Measurements from ENCODE around the gene DSTN. TPM values are rescaled to one million over a fixed set of nuclear protein-coding genes. Genes with fewer than 3 reads are reported as not detected.

The DSTN gene
- total RNA-seq, 1 donor from 2014 or later, result 233 TPM

- Mint-ChIP-seq H3K4me3 (ENCODE audit: unreplicated experiment) (no peak overlapping the region), H3K36me3 (ENCODE audit: unreplicated experiment) (no peaks in the 10 kb centered on the region), H3K4me1 (ENCODE audit: low read depth, unreplicated experiment) (peaks cover 6% of the 10 kb centered on the region), H3K27ac (ENCODE audit: unreplicated experiment) (no peak overlapping the region), H3K27me3 (ENCODE audit: unreplicated experiment) (peaks cover 8% of the 10 kb centered on the region), H3K9me3 (ENCODE audit: unreplicated experiment) (peaks cover 5% of the 10 kb centered on the region)
- TF ChIP-seq CTCF (IDR thresholded peaks at IDR 0.05; ENCODE audit: partially characterized antibody, unreplicated experiment), result peak; percentile 75
- DNase-seq, result peak; percentile 79
Measured at GRCh38 chr20:17617212-17617867, 47.5 kb downstream of the DSTN start.

- Mint-ChIP-seq H3K27me3 (ENCODE audit: unreplicated experiment) (peaks cover 6% of the 10 kb centered on the region), H3K4me3 (ENCODE audit: unreplicated experiment) (no peak overlapping the region), H3K4me1 (ENCODE audit: low read depth, unreplicated experiment) (peaks cover 6% of the 10 kb centered on the region), H3K27ac (ENCODE audit: unreplicated experiment) (no peak overlapping the region), H3K9me3 (ENCODE audit: unreplicated experiment) (peaks cover 5% of the 10 kb centered on the region), H3K36me3 (ENCODE audit: unreplicated experiment) (no peaks in the 10 kb centered on the region)
- no peak for TF ChIP-seq CTCF (IDR thresholded peaks at IDR 0.05; ENCODE audit: partially characterized antibody, unreplicated experiment)
- no peak for DNase-seq
Measured at GRCh38 chr20:17617868-17618672, 48.2 kb downstream of the DSTN start.

GRCh38 chr20:17618673-17619013, 48.8 kb downstream of the DSTN start:
- no peak for TF ChIP-seq CTCF (IDR thresholded peaks at IDR 0.05; ENCODE audit: partially characterized antibody, unreplicated experiment)
- DNase-seq, result no peak
- Mint-ChIP-seq H3K9me3 (ENCODE audit: unreplicated experiment) (peaks cover 7% of the 10 kb centered on the region), H3K4me3 (ENCODE audit: unreplicated experiment) (no peak overlapping the region), H3K4me1 (ENCODE audit: low read depth, unreplicated experiment) (peaks cover 6% of the 10 kb centered on the region), H3K36me3 (ENCODE audit: unreplicated experiment) (no peaks in the 10 kb centered on the region), H3K27me3 (ENCODE audit: unreplicated experiment) (peaks cover 6% of the 10 kb centered on the region), H3K27ac (ENCODE audit: unreplicated experiment) (no peak overlapping the region)

- H3K27me3 Mint-ChIP-seq (ENCODE audit: unreplicated experiment), result peaks cover 5% of the 10 kb centered on the region
- no peak for TF ChIP-seq CTCF (IDR thresholded peaks at IDR 0.05; ENCODE audit: partially characterized antibody, unreplicated experiment)
- H3K36me3 Mint-ChIP-seq (ENCODE audit: unreplicated experiment), result no peaks in the 10 kb centered on the region
- DNase-seq, result no peak
- H3K4me3 Mint-ChIP-seq (ENCODE audit: unreplicated experiment), result no peak overlapping the region
- H3K27ac Mint-ChIP-seq (ENCODE audit: unreplicated experiment), result no peak overlapping the region
- H3K4me1 Mint-ChIP-seq (ENCODE audit: low read depth, unreplicated experiment), result peaks cover 10% of the 10 kb centered on the region
- H3K9me3 Mint-ChIP-seq (ENCODE audit: unreplicated experiment), result peaks cover 5% of the 10 kb centered on the region
Measured at GRCh38 chr20:17619351-17620093, 49.6 kb downstream of the DSTN start.

Data from glutamatergic neuron (in vitro differentiated cells).